OCI-LY3 (cell line): Measurements from ENCODE around the gene OPN1LW.
"Not testable (repeated sequence)": the region's sequence is repeated elsewhere in the genome, so short reads cannot be mapped to it uniquely, and the experiment has no call there.

Source experiments
- EZH2phosphoT487 ChIP-seq: fragments of 200-600 bp; shearing (Covaris generic); IDR thresholded peaks from 2 replicates; pipeline ENCODE4 v1.6.1; 2018; ENCODE audit warnings: antibody characterized with exemption, mixed run types, low read depth
- TF ChIP-seq, protein P1 (sequence below): fragments of 200-600, 300-600 bp; sonication (generic); IDR thresholded peaks from 2 replicates; pipeline ENCODE4 v1.5.1; 2014; ENCODE audit warnings: antibody characterized with exemption, low read length, low read depth

DNA sequence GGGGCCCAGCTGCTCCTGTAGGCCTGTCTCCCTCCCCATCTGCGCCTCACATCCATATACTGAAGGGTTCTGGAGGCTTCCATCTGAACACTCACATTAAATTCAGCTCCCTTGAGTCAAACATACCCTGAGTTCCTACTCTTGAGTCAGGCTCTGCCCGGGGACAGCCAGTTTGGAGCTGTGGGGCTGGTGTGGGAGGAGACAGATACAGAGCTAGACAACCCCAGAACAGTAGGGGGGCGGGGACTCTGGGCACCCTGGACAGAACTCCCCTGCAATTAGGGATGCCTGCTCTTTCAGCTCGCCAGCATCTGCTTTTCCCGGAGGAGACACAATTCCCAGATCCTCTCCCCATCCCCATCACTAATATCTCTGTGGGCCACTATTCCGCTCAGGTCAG is 7.0 kb downstream of the OPN1LW start:
- TF ChIP-seq, protein P1, sequence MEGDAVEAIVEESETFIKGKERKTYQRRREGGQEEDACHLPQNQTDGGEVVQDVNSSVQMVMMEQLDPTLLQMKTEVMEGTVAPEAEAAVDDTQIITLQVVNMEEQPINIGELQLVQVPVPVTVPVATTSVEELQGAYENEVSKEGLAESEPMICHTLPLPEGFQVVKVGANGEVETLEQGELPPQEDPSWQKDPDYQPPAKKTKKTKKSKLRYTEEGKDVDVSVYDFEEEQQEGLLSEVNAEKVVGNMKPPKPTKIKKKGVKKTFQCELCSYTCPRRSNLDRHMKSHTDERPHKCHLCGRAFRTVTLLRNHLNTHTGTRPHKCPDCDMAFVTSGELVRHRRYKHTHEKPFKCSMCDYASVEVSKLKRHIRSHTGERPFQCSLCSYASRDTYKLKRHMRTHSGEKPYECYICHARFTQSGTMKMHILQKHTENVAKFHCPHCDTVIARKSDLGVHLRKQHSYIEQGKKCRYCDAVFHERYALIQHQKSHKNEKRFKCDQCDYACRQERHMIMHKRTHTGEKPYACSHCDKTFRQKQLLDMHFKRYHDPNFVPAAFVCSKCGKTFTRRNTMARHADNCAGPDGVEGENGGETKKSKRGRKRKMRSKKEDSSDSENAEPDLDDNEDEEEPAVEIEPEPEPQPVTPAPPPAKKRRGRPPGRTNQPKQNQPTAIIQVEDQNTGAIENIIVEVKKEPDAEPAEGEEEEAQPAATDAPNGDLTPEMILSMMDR = not testable (repeated sequence)
- TF ChIP-seq EZH2phosphoT487 = not testable (repeated sequence)
